Sigmoid colon (tissue), 4 donors: Measurements from ENCODE around the gene IMMT.

Experiments
- CTCF ChIP-seq, 4 experiments: fragments of 450-650 bp in 3 of 4; fragments of 200-600 bp in 1 of 4; IDR thresholded peaks; one replicate each; pipeline ENCODE4 v1.5.1; 2016 to 2019; ENCODE audit warnings: antibody characterized with exemption in 4 of 4, mild to moderate bottlenecking in 3 of 4, moderate library complexity in 2 of 4
- POLR2A ChIP-seq, 2 donors: fragments of 450-650 bp; IDR thresholded peaks; one replicate each; pipeline ENCODE4 v1.6.1; 2016; ENCODE audit warnings: antibody characterized with exemption in 2 of 2, mild to moderate bottlenecking in 2 of 2, moderate library complexity in 2 of 2
- POLR2AphosphoS5 ChIP-seq, 4 donors: sonication (generic); formaldehyde crosslinking; IDR thresholded peaks; one replicate each; pipeline ENCODE4 v1.6.1; 2017; ENCODE audit warnings: antibody characterized with exemption in 4 of 4

GRCh38 chr2:86147793-86148192 lies 47.5 kb downstream of the IMMT start:
- TF ChIP-seq CTCF (IDR thresholded peaks at IDR 0.05) (no peak), POLR2A (IDR thresholded peaks at IDR 0.05) (no peak), POLR2AphosphoS5 (IDR thresholded peaks at IDR 0.05) (no peak)
